IPS-NIHi7 (cell line): ENCODE results near the gene IRF2.

Experiments
- DNase-seq: peaks from one replicate; pipeline ENCODE4 v3.0.0; 2012; ENCODE audit warnings: mixed read lengths; ENCODE audit errors: extremely low spot score

Gene IRF2

DNA sequence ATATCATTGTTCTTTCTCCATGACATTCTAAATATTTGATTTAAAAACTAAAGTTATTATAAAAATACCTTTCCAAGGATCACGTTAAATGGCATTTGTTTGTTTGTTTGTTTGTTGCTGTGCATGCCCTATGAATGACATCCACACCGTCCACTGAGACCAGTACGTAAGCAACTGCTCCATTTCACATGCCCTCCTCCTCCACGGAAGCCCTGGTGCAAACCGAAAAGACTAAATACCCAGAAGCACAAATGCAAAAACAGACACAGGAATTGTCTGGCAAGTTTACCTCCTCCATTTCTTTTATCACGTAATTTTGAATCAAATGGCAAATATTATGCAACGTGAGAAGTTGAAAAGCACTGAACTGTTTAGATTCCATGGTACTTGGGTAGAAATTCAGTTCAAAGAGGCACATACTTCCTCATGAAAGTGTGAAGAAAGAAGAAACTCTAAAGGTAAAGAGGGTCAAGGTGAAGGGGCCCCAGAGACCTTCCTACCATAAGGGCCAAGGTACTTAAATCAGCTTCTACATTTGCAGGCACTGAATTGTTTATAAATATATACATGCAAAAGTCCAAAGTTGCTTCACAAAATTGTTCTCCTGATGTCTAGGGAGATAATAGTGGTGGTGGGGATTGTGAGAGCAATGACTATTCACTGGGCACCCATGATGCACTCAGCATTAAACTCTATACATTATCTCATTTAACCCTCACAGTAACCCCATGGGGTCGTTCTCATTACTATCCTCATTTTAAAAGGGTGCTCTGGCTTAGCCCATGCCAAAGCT lies 23.4 kb downstream of the IRF2 start:
- no peak for DNase-seq

DNA sequence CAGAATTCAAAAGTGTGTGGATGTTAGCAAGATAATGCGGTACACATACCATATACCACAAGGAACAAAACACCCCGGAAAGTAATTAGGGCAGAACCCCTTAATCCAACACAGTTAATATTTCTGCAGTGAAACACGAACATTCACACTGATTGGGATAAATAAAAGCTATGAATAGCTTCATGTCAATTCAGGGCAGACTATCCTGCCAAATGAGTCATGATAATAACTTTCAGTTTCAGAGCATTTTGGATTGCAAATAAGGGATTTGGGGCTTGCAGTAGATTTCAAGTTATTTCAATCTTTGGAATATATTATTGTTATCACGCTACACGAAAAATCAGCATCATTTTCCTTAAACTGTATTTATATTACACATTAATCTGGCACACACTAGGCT lies 24.3 kb downstream of the IRF2 start:
- no peak for DNase-seq

DNA sequence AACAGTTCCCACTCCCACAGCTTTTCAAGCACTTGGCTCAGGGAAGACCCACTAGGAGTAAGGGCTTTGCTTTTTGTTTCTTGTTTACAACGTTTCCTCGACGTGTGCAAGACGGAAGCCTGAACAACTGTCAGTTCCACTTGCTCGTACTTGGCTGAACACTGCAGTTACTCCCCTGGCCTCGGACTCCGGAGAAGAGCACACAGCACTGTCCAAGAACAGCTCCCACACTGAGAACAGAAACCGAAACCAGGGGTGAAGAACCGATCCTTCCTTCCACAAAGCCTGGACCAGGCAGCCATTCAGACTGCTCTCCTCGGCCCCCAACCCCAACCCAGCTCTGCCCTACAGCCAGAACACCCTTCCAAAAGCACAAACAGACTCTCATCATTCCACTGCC lies 25.5 kb downstream of the IRF2 start:
- no peak for DNase-seq

DNA sequence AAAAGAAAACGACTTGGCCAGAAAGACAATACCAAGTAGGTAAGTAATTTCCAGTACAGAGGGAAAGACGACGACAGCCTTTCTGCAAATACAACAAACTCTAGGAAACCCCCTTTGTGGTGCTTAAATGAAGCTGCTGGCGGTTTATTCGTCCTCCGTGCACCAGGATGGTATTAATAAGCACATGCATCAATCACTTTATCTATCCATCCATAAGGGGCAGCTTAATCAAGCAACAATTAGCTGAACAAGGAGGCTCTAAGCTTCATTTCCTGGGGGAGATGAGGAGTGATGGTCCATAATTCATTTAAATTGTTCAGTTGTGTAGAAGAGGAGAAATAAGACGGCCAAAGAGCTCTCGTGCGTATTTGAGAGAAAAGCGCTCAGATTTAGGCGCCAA lies 26.2 kb downstream of the IRF2 start:
- DNase-seq: no peak

DNA sequence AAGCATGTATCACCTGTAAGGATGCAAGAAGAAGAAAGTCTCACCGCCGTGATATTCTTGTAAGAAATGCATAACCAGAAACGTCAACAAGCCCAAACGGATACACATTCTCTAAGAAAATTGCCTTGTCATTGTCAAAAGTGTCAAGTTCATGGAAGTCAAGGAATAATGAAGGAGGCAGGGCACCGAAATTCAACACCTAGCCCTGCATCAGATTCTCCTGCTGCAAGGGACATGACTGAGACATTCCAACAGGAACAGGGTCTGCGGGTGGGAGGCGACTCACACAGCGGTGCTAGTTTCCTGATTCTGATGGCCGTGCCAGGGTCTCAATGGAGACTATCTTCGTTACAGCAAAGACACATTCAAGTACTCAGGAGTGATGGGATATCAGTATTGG lies 26.7 kb downstream of the IRF2 start:
- DNase-seq: peak; percentile 71

DNA sequence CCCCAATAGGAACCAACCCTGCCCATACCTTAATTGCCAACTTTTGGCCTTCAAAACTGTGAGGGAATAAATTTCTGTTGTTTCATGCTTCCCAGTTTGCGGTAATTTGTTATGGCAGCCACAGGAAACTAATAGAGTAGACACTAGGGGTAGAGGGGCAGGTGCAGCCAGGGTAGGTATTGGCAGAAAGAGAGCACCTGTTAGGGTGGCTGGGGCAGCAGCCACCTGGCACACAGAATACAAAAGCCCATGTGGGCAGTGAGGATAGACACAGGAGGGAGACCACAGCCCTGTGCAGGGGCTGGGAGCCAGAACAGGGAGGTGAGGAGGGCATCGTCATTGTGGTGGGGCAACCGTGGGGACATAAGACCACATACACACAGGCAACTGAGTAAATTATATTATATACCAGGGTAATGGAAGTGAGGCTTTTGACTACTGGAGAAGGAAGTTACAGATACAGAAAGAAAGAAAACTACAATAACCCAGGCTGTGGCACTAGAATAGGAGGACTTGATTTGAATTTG lies 28.2 kb downstream of the IRF2 start:
- no peak for DNase-seq

DNA sequence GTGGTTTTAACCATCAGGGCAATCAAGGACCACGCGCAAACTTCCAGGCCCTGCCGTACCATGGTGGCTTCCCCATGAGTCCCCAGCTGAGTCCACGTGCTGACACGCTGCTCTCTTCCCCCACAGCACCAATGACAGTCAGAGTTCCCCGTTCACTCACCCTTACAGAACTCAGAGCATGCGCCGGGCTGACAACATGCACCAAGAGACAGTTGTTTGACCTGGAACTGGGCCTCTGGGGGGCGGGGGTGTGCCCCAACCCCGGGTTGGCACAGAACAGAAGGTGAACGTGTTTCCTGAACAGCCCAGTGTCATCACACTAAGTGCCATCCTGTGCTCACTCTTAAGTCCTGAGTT lies 29.4 kb downstream of the IRF2 start:
- DNase-seq: no peak

DNA sequence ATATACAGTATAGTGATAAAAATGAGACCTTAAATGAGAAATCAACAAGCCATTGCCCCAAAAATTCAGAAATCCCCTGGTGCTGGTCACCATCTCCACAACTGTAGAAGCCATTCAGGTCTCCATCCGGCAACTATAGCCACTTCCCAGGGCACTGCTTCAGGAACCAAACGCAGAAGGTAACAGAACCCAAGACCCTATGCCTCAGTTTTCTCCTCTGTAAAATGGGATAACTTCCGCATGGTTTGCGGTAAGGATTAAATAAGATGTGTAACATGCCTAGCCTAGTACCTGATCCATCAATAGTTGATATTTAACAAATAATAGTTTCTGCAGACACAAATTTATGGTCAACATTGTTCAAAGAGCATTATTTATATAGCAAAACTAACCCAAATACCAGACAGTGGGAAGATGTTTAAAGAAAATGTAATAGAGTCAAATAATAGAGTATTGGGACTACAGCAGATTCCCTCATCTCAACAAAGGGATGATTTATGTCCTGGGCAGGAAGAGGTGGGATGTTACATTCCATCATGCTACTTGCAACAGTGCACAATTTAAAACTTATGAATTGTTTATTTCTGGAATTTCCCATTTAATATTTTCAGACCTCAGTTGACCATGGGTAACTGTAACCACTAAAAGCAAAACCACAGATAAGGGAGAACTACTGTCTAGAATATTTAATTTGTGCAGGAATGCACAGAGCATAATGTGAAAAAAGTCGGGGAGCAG lies 30.0 kb downstream of the IRF2 start:
- no peak for DNase-seq

DNA sequence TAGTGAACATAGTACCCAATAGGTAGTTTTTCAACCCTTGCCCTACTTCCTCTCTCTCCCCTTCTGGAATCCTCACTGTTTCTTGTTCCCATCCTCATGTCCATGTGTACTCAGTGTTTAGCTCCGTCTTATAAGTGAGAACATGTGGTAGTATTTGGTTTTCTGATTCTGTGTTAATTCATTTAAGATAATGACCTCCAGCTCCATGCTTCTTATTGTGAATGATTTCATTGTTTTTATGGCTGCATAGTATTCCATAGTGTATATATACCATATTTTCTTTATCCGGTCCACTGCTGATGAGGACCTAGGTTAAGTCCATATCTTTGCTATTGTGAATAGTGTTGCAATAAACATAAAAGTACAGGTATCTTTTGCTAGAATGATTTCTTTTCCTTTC lies 31.0 kb downstream of the IRF2 start:
- DNase-seq: no peak

DNA sequence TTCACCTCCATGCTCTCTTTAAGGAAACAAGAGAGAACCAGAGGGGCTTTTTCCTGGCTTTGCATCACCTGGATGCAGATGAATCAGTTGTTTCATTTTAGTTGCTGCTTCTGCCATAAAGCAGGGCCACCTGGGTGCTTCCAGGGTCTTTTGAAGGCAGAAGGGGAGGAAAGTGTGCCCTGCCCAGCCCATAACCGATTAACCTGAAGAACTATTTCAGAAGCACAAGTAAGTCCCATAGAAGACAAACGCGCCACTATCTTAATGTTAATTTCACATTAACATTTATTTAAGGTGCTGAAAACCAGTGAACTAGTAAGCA lies 32.1 kb downstream of the IRF2 start:
- no peak for DNase-seq

DNA sequence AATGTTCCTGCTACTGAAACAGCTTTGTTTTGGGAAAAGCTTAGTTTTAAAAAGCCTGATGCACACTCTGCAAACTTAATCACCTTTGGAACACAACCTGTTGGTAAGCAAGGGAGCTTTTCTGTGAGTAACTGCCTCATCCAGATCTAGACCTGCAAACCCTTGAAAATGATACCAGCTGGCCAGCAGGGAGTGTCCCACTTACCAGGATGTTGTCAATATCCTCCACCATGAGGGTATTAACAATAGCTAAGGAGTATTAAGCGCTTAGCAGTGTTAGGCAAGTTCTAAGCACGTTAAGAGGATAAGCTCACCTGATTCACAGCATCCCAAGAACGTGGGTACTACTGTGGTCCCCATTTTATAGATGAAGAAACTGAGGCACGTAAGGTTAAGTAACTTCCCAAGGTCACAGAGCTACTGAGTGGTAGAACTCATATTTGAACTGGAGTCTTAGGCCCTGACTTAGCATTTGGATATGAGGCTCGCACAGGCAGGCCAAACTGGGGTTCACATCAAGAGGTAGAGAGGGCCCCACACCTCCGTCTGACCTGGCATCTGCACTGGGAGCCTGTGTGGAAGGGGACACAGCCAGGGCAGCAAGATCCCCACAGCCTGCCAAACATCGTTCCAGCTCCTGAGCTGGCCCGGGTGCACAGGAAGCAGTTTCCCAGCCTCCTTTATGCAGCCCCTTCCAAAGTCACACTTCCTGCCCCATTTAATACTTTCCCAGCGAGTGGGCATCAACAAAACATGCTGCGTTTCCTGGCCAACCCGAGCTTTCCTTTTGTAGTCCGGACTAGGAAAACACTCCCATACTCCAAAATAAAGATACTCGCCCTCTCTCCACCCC lies 32.7 kb downstream of the IRF2 start:
- DNase-seq: peak; percentile 21

DNA sequence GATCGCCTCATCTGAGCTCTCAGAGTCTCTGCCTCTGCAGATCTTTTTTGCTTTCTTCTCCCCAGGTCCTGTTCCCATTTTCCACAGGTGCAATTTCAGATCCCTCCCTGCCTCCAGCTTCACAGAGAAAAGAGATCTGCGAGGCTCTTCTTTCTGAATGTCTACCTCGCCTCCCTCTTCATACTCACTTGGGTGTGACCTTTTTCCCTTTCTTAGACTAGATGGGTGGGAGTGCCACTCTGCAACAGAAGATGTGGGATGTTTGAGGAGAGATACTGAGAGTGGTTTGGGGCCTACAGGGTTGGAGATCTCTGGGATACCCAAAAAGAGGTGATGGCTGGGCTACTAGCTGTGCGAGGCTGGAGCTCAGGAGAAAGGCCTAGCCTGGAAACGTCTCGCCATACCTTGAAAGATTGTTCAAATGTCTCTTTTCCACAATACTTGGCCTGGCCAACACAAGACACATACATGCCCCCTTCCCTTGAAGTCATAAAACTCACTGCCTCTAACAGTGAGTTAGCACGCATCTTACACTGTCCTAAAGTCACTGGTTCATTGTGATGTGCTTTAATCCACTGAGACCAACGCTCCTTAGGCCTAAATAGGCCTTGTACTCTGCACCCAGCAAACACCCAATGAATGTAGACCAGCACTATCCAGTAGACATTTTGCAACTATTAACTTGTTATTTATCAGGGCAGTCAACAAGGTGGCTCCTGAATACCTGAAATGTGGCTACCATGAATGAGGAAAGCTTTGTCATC lies 33.6 kb downstream of the IRF2 start:
- no peak for DNase-seq

DNA sequence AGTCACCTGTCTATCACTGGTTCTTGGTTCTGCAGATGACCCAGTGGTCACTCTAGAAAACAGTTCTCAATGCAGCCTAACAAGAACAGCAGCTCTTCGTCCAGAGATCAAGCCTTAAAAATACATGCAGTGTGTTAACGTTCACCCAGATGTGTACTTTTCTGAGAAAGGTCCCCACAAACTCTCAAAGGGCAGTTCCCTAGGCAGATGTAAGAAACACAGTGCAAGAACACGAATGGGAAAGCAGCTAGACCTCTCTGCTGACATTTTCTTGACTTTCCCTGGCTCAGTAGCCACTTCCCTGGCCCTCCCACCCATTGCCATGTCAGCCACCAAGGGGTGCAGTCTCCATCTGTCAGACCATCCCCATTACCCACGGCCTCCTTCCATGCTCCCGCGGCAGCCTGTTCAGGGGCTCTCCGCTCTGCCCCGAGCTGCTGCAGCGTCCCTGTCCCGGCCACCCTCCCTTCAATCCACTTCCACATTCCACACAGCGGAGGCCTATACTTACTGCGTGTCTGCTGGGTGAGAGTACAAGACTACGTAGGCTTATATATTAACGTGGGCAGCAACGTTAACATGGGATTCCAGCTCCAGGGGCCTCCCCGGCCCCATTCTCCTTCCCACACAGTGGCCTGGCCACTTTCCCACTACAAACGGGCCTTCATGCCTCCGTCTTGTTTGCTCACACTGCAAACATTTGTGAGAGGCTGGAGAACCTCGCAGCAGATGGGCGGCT lies 34.3 kb downstream of the IRF2 start:
- no peak for DNase-seq

DNA sequence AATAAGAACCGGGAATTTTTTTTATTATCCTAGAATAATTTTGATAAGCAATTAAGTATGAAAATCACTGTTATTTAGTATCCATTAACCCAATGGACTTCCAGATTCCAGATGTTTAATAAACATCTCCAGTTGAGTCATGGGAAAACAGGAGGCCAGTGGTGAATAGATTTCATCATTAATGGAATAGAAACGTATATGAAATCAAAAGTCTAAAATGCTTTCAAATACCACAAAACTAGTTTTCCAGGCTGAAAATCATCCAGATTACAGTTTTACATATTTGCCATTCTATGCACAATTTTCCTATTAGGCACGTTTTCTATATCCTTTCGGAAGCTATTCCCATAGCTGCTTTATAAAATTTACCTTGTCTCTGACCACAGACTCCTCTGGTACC lies 35.0 kb downstream of the IRF2 start:
- no peak for DNase-seq

DNA sequence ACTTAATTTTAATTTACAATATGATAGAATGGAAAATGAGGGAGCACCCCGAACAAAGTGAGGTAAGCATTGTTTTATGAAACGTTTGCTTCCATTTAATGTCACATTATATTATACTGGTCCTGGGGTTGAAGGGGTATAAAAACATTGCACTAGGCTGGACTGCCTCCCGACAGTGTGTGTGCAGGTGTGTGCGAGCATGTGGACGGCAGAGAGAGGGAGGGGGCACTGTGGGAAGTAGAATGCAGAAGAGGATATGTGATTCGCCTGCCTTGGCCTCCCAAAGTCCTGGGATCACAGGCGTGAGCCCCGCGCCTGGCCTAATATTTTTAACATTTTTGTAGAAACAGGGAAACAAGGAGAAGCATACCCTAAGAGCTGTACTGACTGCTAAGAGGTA lies 36.0 kb downstream of the IRF2 start:
- DNase-seq: no peak

DNA sequence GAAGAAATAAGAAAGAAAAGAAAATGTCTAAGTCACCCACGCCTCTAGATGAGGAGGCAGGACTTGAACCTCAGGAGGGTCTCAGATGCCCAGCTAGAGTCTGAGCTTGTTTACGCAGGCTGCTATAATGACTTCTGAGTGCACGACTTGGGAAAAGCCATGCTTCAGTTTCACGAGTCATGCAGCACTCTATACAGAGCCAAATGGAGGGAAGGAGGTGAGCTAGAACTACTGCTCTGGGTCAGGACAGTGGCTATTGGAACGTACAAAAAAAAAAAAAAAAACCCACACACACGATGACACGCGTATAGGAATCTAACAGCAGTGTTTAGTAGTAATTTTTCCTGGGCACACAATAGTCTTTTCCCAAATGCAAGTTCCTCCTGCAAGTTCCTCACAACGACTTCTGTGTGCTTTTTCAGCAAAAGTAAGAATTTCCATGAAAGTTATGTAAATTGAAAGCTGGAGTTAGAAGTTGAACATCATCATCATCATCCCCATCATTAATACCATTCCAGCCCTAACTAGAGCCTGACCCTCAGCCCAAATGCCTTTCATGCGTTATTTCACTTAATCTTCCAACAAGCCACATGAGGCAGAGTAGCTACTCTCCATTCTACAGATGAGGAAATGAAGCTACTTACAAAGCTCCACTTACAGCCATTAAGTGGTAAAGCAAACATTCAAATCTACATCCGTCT lies 36.6 kb downstream of the IRF2 start:
- DNase-seq: no peak

DNA sequence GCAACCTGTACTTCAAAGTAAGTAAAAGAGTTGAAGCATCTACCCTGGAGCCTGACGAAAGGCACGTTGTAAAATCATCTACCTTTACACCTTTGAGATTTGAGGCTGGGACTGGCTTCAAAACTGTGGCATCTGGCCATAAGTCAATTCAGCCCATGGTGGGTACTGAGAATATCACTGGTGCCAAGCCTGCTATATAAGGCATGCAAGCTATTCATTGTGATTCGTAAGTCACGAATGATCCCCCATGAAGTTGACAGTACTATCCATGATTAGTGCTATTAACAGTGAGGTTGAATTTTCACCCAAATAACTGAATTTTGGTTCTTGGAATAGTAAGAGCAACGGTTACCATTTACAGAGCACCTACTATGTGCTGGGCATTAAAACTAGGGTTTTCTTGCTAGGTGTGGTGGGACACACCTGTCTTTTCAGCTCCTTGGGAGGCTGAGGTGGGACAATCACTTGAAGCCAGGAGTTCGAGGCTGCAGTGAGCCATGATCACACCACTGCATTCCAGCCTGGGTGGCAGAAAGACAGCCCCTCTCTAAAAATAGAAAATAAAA lies 39.8 kb downstream of the IRF2 start:
- no peak for DNase-seq

DNA sequence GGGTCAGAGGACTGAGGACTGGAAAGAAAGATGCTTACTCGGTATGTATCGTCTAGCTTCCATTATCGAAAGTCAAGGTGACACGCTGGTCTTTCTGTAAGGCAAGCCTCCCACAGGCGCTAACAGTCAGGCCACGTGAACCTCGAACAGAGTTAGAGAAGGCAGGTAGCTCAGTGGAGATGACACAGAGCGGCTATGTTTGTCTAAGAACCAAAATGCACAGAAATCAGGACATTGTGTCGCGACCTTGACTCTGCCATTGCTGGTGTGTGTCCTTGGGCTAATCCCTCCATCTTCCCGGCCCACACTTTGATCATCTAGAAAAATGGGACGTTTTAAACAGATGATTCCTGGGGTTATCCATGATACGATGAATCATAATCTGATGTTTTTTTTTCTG lies 40.3 kb downstream of the IRF2 start:
- DNase-seq: no peak

DNA sequence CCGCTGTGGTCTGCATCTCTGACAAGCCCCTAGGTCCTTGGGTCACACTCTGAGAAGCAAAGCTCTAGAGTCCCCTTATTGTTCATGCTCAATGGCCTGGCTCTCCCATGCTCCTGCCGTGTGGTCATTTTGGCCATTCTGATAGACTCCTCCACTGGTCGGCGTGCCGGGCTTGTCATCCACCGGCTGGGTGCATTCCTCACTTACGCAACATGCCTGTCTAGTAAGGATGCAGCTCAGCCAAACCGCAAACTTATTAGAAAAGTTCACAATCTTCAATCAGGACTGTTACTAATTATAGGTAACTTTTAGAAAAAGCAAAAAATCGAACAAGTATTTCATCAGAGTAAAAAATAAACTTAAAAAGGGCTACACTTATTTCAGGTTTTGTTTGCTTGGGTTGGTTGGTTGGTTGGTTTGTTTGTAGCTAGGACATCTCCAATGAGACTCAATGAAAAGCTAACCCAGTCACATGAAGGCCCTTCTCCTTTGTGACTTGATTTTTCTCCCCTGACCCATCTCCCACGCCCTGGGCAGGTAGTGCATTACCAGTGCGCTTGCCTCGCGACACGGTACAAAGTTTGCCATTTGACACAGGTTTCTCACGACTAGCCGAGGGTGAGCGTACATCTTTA lies 41.0 kb downstream of the IRF2 start:
- no peak for DNase-seq
